MCF 10A (cell line): Measurements from ENCODE around the gene EPHB1. TPM values are rescaled to one million over a fixed set of nuclear protein-coding genes. Genes with fewer than 3 reads are reported as not detected.

Experiments used
- BruUV-seq: library from RNA; stranded (reverse); fragments of 400-500 nt; replicated peaks from 2 replicates; lab custom pipeline; 2021; lab: Mats Ljungman, UMichigan
- CTCF ChIA-PET: fragments of 300-600 bp; sonication (Branson Sonifier 250); formaldehyde crosslinking; extraction: SDS; loops from one replicate; lab custom pipeline; 2021; ENCODE audit warnings: antibody characterized with exemption, inconsistent platforms; lab: Yijun Ruan, JAX
- POLR2A ChIA-PET: fragments of 300-600, 350-650 bp; sonication (Branson Sonifier 250); formaldehyde crosslinking; extraction: SDS; loops from one replicate; lab custom pipeline; 2020; ENCODE audit warnings: antibody characterized with exemption, inconsistent platforms; lab: Yijun Ruan, JAX
- DNase-seq: peaks from one replicate; pipeline ENCODE4 v3.0.0-alpha.2; 2018; ENCODE audit not compliant: unreplicated experiment
- H3K27ac Mint-ChIP-seq: one replicate; pipeline ENCODE4 v1.8.0; 2022; ENCODE audit warnings: mild to moderate bottlenecking, low read depth, mixed read lengths; ENCODE audit not compliant: unreplicated experiment
- H3K27me3 Mint-ChIP-seq: one replicate; pipeline ENCODE4 v1.8.0; 2022; ENCODE audit warnings: mixed read lengths; ENCODE audit not compliant: insufficient read depth, unreplicated experiment
- H3K36me3 Mint-ChIP-seq: one replicate; pipeline ENCODE4 v1.8.0; 2022; ENCODE audit warnings: mild to moderate bottlenecking, moderate library complexity, mixed read lengths; ENCODE audit not compliant: insufficient read depth, unreplicated experiment
- H3K4me1 Mint-ChIP-seq: one replicate; pipeline ENCODE4 v1.8.0; 2022; ENCODE audit warnings: mixed read lengths; ENCODE audit not compliant: insufficient read depth, unreplicated experiment
- H3K4me3 Mint-ChIP-seq: one replicate; pipeline ENCODE4 v1.8.0; 2022; ENCODE audit warnings: mild to moderate bottlenecking, moderate library complexity, mixed read lengths; ENCODE audit not compliant: unreplicated experiment
- H3K9me3 Mint-ChIP-seq: one replicate; pipeline ENCODE4 v1.8.0; 2022; ENCODE audit warnings: mixed read lengths; ENCODE audit not compliant: unreplicated experiment
- intact Hi-C: fragments of 100-400 bp; cut with micrococcal nuclease; formaldehyde crosslinking; loops from 2 replicates; pipeline ENCODE4 v1.14.1; 2022
- total RNA-seq: library from RNA; stranded (reverse); gene quantifications from 2 replicates; pipeline ENCODE4 v1.2.3, GENCODE V29; 2022
- TF ChIP-seq, protein P1 (sequence below): fragments of 200-600 bp; IDR thresholded peaks from one replicate; pipeline ENCODE4 v1.8.0; 2022; ENCODE audit warnings: antibody characterized with exemption, mild to moderate bottlenecking; ENCODE audit not compliant: unreplicated experiment

Gene EPHB1
- total RNA-seq, 1 experiment from 2014 or later = not detected

DNA sequence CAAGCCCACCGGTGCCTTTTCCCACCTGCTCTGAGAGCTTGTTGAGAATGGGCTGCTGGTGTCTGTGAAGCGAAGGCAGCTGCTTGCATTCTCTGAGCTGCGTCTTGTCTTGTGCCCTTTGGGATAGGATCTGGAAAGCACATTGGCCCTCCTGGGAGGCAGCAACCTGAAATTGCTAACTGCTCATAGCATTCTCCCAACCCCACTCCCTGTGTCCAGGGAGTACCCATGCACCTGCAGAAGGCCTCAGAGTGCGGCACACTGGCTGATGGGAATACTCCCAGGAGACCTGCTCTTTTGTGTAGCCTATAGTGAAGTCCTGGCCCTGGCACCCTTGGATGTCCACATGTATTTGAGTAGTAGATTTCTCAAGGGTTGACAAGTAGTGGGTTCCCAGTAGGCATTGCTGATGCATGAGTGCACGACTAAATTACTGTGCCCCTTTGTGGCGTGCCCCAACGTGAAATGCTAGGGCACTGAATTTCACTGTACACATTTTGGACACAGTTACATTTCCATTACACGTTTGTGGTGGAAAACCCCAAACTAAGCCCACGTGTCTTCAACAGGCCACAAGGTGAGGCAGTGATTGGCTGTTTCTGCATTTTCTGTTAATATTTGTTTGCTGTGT lies 3.7 kb downstream of the EPHB1 start:
- peaks cover 32% of the 10 kb centered on the region for H3K27me3 Mint-ChIP-seq
- intact Hi-C loops = loop anchor here (5.0 to 10.0 kb wide), 2 partner anchors 201 to 1246 kb away; no protein-coding TSS in a partner anchor
- no peaks in the 10 kb centered on the region for H3K9me3 Mint-ChIP-seq
- TF ChIP-seq, protein P1, sequence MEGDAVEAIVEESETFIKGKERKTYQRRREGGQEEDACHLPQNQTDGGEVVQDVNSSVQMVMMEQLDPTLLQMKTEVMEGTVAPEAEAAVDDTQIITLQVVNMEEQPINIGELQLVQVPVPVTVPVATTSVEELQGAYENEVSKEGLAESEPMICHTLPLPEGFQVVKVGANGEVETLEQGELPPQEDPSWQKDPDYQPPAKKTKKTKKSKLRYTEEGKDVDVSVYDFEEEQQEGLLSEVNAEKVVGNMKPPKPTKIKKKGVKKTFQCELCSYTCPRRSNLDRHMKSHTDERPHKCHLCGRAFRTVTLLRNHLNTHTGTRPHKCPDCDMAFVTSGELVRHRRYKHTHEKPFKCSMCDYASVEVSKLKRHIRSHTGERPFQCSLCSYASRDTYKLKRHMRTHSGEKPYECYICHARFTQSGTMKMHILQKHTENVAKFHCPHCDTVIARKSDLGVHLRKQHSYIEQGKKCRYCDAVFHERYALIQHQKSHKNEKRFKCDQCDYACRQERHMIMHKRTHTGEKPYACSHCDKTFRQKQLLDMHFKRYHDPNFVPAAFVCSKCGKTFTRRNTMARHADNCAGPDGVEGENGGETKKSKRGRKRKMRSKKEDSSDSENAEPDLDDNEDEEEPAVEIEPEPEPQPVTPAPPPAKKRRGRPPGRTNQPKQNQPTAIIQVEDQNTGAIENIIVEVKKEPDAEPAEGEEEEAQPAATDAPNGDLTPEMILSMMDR = no peak
- ChIA-PET POLR2A (no interaction called here), CTCF (no interaction called here)
- H3K27ac Mint-ChIP-seq = no peak overlapping the region
- no peak for DNase-seq
- no TSS peak for BruUV-seq
- H3K4me3 Mint-ChIP-seq = no peak overlapping the region
- peaks cover 5% of the 10 kb centered on the region for H3K4me1 Mint-ChIP-seq
- no peaks in the 10 kb centered on the region for H3K36me3 Mint-ChIP-seq

DNA sequence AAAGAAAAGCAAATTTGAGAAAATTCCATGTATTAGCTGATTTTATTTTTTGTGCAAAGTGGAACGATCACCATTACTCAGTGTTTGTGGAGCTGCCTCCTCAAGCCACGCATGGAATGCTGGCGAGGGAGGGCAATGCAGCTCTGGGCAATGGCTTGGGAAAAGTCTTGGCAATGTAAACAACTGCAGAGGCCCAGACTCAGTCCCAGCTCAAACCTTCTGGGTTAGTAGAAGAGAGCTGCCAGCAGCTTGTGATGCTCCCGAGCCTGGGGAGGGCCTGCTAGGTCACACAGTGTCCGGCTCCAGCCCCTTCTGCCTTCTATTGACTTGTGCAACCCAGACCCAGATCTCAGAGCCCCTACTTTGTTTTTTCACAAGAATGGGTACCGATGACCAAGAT lies 4.3 kb downstream of the EPHB1 start:
- ChIA-PET POLR2A (no interaction called here), CTCF (interaction anchor here (0.7 to 1.2 kb wide), 2 partner anchors 10 to 704 kb away, joined by 3 to 4 read pairs; no protein-coding TSS in a partner anchor)
- H3K4me1 Mint-ChIP-seq = peaks cover 5% of the 10 kb centered on the region
- no peaks in the 10 kb centered on the region for H3K9me3 Mint-ChIP-seq
- no peak for DNase-seq
- TF ChIP-seq, protein P1 = no peak
- BruUV-seq = no TSS peak
- H3K27ac Mint-ChIP-seq = no peak overlapping the region
- intact Hi-C loops = loop anchor here (5.0 to 10.0 kb wide), 2 partner anchors 202 to 1245 kb away; no protein-coding TSS in a partner anchor
- no peak overlapping the region for H3K4me3 Mint-ChIP-seq
- H3K36me3 Mint-ChIP-seq = no peaks in the 10 kb centered on the region
- peaks cover 36% of the 10 kb centered on the region for H3K27me3 Mint-ChIP-seq

GRCh38 chr3:134801204-134801958 lies 6.3 kb downstream of the EPHB1 start:
- Mint-ChIP-seq H3K27me3 (peaks cover 28% of the 10 kb centered on the region), H3K9me3 (no peaks in the 10 kb centered on the region), H3K4me3 (no peak overlapping the region), H3K27ac (no peak overlapping the region), H3K4me1 (no peaks in the 10 kb centered on the region), H3K36me3 (no peaks in the 10 kb centered on the region)
- no peak for DNase-seq
- TF ChIP-seq, protein P1 = no peak
- BruUV-seq = no TSS peak
- intact Hi-C loops = no loop called here
- ChIA-PET POLR2A (no interaction called here), CTCF (interaction anchor here (0.6 to 1.1 kb wide), 3 partner anchors 11 to 942 kb away, joined by 3 read pairs; no protein-coding TSS in a partner anchor)

- ChIA-PET POLR2A (interaction anchor here (0.6 kb wide), 1 partner anchor 666 kb away, joined by 3 read pairs; no protein-coding TSS in a partner anchor), CTCF (interaction anchor here (1.1 kb wide), 1 partner anchor 10 kb away, joined by 3 read pairs; no protein-coding TSS in a partner anchor)
- TF ChIP-seq, protein P1 = no peak
- no peak overlapping the region for H3K4me3 Mint-ChIP-seq
- H3K27ac Mint-ChIP-seq = no peak overlapping the region
- no peaks in the 10 kb centered on the region for H3K36me3 Mint-ChIP-seq
- intact Hi-C loops = no loop called here
- no peak for DNase-seq
- no peaks in the 10 kb centered on the region for H3K9me3 Mint-ChIP-seq
- no TSS peak for BruUV-seq
- H3K4me1 Mint-ChIP-seq = no peaks in the 10 kb centered on the region
- H3K27me3 Mint-ChIP-seq = peaks cover 18% of the 10 kb centered on the region
These were observed 7.5 kb downstream of the EPHB1 start for GRCh38 chr3:134802428-134803050.
